ENCODE results near the gene RP9.
A peak's percentile ranks its signal among the peaks of the same experiment; 100 is the strongest.

Gene RP9

DNA sequence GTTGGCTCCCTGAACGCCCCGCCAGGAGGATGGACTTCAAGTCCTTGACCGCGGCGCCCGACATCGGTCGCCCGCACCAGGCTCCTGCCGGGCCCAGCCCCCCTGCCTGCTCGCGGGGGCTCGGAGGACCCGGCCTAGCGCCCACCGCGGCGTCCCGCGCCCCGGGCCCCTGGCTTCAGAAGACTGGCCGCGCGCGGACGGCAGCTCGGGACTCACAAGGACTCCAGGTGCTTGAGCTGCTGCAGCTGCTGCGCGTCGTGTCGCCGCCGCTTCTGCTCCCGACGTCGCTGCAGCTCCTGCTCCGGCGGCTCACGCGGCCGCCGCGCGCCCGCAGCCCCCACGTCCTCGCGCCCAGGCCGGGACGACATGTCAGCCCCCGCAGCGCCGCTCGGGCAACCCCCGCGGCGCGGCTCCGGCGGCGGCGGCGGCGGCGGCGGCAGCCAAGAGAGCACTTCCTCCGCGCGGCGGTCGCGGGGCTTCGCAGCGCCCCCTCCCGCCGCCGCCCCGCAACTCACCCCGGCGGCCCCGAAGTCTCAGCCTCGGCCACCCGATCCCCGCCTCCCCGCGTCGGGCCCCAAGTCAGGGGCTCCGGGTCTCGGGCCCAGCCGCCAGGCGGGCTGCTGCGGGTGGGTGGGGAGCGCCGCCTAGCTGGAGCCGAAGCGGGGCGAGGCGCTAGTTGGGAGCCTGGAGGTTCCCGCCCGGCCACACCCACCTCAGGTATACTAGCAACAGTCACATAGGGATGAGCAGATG is at the start of gene RP9:
Gene RP9 (minus strand): TSS at position 400 of the 753 bp plus-strand sequence. CDS start 32 bp downstream, at position 368.
- FAIRE-seq: no peak

- FAIRE-seq: no peak
Observed at GRCh38 chr7:33157781-33158180, 48.6 kb upstream of the RP9 start.

DNA sequence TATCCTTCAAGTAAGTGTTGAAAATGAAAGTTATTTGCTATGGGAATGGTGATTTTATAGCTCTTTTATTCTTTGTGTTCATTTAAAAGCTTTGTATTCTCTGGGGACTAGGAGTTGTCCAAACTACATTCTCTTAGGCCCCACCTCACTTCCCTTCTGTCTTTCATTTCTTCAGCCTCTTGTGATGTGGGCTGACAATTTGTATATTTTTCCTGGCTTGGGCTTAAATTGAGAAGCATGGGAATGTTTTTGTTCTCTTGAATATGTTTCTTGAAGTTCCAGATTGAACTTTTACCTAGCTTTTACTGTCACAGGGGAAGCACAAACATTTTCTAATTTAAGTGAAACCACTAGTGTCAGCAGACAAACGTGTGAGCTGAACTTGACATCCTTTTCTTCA is 48.1 kb upstream of the RP9 start:
- FAIRE-seq: no peak

- no peak for FAIRE-seq
Observed at GRCh38 chr7:33156441-33156840, 47.2 kb upstream of the RP9 start.

- no peak for FAIRE-seq
Observed at GRCh38 chr7:33155811-33156210, 46.6 kb upstream of the RP9 start.

- FAIRE-seq: no peak
Observed at GRCh38 chr7:33152087-33152486, 42.9 kb upstream of the RP9 start.

DNA sequence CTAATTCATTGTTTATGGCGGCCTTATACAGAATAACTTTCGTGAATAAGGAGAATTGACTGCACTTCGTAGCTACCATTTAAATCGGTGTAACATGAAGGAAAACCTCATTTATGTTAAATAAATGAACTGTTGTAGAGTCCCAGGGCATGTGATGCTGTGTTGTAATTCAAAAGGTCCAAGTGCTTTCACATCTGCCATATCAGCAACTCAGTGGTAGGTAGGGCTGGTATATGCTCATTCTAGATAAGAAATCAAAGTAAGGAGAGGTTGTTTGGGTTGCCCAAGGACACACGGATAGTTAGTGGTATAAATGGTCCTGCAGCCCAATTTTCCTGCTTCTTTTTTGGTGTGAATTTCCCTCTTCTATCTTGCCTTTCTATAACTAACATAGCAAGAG is 36.0 kb upstream of the RP9 start:
- FAIRE-seq: no peak

DNA sequence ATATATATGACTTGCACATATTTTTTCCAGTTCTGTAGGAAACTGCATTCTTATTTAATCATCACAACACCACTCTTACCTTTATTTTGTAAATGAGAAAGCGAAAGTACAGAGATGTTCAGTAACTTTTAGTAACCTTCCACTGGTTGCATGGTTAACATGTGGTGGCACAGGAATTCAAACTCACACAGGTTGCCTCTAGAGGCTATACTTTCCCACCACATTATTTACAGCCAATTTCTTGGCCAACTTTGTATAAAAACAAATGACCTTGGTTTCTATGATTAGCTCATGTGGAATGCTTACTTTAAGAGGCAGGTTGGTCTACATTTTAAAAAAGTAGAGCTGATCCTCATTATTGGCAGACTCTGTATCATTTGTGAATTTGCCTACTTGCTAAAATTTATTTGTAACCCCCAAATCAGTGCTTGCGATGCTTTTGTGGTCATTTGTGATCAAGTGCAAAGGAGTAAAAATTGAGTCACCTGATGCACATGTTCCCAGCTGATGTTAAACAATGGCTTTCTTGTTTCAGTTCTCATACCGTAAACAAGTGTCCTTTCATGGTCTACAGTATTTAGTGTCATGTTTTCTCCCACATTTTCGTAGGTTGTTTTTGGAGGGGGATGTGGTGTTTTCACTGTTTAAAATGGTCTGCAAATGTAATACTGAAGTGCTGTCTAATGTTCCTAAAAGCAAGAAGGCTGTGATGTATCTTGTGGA is 35.0 kb upstream of the RP9 start:
- FAIRE-seq: no peak

DNA sequence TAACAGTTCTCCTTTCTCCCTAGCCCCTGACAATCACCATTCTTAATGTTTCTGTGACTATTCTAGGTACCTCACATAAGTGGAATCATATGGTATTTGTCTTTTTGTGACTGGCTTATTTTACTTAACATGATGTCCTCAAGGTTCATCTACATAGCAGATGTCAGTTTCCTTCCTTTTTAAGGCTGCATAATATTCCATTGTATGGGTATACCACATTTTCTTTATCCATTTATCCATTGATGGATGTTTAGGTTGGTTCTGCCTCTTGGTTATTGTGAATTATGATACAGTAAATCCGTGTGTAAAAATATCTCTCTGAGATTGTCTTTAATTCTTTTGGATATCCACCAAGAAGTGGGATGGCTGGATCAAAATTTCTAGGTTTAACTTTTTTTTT is 33.4 kb upstream of the RP9 start:
- no peak for FAIRE-seq

- no peak for FAIRE-seq
Observed at GRCh38 chr7:33137103-33137502, 27.9 kb upstream of the RP9 start.

GRCh38 chr7:33130184-33130583 is 21.0 kb upstream of the RP9 start:
- FAIRE-seq: no peak

DNA sequence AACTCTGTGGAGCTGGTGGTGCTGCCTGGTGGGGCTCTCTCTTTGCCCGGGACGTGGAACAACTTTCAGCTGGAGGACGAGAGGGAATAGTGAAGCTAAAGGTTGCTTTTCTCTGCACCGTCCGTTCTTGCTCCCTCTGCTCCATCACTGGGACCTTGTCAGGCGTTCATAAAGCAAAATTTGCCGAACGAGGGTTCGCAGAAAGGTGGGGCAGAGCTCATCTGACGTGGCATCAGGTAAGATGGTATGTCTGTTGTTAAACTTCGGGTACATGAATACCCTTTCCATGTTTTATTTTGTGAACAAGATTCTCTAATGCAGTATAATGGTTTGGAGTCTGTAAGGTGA is 20.6 kb upstream of the RP9 start:
- FAIRE-seq: no peak

DNA sequence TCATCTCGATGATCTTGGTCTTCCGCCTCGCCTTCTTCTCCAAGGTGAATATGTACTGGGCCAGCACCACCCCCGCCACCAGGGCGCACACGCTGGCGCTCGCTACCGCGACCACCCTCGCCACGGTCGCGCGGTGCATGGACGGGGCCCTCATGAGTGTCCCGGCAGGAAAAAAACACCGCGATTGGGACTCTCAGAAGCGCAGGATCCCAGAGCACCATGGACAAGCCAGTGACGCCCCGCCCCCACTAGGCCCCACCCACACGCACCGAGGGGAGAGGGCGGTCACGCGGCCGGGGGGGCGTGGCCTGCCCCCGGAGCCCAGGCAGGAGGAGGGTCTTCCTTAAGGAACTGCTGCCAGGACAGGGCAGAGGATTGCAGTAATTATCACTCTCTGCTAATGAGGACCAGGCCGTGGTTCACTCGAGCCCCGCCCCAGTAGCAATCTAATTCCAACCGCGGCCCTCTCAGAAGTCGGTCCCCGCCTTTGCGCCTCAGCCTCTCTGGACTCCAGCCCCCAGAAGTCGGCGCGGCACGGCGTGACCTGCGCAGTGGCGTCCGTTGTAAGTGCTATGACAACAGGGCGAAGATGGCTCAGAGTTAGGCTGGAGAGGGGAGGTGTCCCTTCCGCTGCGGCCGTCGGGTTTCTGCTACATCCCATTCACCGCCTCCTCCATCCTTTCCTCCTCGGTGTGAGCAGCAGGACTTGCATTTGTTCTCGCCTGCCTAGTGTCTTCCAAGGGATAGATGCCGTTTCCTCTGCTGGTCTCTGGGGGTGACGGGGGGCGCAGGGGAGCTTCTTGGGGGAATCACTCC is 20.0 kb upstream of the RP9 start, which contains the start of gene BBS9:
Gene BBS9 (plus strand): TSS at position 575 of the 816 bp plus-strand sequence. CDS start 16,689 bp downstream, outside the sequence.
- peak; percentile 87 for FAIRE-seq

GRCh38 chr7:33128631-33128989 is 19.4 kb upstream of the RP9 start:
- no peak for FAIRE-seq

- no peak for FAIRE-seq
Observed at GRCh38 chr7:33127085-33127484, 17.9 kb upstream of the RP9 start.

- FAIRE-seq: no peak
Observed at GRCh38 chr7:33118383-33118782, 9.2 kb upstream of the RP9 start.

DNA sequence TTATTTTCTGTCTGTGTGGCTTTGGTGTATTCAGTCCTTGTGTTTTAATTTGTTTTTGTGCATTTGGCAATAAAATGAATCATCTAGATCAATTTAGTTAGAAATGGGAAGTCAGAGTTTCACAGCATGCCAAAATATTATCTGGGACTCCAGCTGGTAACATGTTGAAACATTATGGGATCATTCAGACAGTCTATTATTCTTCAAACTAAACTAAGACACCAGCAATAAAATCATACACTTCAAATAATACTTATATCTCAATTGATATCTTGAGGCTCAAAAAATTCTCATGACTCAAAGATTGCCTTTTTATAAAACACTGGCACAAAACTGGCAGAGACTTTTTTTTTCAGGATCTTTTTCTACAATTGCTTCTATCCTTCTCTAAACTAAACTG is 5.8 kb upstream of the RP9 start:
- FAIRE-seq: no peak

- no peak for FAIRE-seq
Observed at GRCh38 chr7:33111614-33112013, 2.4 kb upstream of the RP9 start.

- no peak for FAIRE-seq
Observed at GRCh38 chr7:33109758-33110238, 594 bp upstream of the RP9 start.

DNA sequence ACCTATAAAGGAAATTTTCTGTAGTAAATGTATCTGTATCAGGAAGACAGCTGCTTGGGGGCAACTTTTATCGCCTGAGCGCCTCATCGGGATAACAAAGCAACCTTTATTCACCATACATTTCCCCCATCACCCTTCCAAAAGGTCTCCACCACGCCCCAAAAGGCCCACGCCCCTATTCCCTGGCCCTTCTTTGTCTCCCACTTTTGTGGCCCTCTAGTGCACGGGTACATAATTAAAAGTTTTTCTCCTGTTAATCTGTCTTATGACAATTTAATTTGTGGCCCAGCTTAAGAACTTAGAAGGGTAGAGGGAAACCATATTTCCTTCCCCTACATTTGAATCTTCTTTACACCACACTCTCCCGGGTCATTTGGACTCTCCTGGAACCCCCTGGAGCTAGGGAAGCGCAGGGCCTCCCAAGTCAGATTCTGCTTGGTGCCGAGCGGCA is 625 bp downstream of the RP9 start:
- FAIRE-seq: no peak

DNA sequence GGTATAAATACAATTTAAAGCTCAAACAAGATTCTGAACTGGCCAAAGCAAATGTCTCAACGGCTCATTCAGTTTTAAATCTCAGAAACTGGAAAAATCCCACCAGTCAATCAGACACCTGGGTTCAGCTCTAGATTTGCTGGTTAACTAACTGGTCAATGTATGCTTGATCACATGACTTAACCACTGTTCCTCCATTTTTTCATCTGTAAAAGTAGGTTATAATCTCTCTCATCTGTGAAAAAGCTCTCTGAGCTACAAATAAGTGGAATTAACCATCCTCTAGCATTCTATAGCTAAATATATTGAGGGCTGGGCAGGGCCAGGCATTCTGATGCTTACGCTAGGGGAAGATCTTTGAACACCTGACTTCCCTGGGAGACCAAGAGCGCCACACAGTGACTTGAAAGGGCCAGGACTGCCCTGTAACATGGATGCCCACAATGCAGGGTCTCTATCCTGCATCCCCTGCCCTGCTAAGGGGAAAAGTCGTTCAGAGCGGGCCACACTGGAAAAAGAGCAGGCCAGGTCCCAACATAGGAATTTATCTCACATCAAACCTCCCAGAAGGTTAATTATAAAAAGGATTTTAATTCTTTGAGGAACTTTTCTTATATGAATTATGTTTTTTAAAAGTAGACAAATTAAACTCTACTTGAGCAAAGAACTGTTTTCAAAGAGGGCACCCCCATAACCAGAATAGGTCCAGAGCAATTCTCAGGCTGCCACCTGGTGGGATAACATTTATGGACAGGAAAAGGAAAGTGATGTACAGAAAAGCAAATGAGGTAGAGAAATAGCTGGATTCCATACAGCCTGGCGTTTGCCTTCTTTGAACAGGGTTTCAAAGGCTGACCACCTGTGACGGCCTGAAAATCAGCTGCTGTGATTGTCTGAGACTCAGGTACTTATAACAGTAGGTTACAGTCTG is 1.8 kb downstream of the RP9 start:
- FAIRE-seq: no peak

- FAIRE-seq: no peak
Observed at GRCh38 chr7:33101906-33102305, 7.3 kb downstream of the RP9 start.
